A549 treated with Mapracorat at 1 μM for 4 hours (cell line): ENCODE results near the gene DFFB. TPM values are rescaled to one million over a fixed set of nuclear protein-coding genes. Genes with fewer than 3 reads are reported as not detected.

Source experiments
- total RNA-seq: library from RNA; stranded (reverse); fragments of 200-300 nt; extraction: Qiagen RNA extraction; gene quantifications from 5 replicates; pipeline ENCODE4 v1.2.3, GENCODE V29; 2022

The DFFB gene, protein sequence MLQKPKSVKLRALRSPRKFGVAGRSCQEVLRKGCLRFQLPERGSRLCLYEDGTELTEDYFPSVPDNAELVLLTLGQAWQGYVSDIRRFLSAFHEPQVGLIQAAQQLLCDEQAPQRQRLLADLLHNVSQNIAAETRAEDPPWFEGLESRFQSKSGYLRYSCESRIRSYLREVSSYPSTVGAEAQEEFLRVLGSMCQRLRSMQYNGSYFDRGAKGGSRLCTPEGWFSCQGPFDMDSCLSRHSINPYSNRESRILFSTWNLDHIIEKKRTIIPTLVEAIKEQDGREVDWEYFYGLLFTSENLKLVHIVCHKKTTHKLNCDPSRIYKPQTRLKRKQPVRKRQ
- total RNA-seq = 2.4 to 4.4 TPM (median 3.8 TPM) in 5 replicates

DNA sequence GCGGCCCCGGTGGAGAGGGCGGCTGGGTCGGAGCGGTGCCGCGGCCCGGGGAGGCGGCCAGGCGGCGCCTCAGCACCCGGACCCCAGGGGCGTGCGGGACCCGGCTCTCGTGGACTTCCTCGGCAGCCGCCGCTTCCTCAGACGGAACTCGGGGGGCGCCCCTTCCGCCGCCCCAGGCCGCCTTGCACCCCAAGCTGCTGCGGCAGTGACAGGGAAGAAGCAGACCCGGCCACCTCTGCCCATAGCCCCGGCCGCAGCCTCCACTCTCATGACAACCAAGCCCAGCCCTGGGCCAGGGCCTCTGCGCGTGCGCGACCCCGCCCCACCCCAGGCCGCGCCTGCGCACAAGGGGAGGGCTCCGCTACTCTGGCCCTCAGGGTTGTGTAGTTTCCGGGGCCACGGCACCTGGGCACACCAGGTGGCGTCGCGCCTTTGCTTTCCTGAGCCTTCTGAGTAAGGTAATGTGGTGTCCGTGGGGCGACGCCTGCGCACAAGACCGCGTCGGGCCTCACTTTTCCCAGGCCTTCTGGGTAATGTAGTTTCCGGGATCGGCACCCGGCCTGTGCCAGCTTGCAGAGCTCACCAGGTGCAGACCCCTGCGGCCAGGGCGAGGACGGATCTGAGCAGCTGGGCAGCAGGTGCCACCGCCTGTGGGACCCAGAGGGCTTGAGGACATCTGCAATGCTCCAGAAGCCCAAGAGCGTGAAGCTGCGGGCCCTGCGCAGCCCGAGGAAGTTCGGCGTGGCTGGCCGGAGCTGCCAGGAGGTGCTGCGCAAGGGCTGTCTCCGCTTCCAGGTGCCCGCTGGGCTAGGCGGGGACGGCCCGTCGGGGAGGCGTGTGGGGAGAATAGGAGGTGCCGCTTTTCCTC is at the start of gene DFFB, which contains the start of gene CEP104:
DFFB (plus strand) TSS at position 554 of the 868 bp plus-strand sequence; CDS start at position 682, 128 bp downstream.
CEP104 (minus strand) TSS at position 289 of the 868 bp plus-strand sequence. CDS start 4,804 bp downstream, outside the sequence.

DNA sequence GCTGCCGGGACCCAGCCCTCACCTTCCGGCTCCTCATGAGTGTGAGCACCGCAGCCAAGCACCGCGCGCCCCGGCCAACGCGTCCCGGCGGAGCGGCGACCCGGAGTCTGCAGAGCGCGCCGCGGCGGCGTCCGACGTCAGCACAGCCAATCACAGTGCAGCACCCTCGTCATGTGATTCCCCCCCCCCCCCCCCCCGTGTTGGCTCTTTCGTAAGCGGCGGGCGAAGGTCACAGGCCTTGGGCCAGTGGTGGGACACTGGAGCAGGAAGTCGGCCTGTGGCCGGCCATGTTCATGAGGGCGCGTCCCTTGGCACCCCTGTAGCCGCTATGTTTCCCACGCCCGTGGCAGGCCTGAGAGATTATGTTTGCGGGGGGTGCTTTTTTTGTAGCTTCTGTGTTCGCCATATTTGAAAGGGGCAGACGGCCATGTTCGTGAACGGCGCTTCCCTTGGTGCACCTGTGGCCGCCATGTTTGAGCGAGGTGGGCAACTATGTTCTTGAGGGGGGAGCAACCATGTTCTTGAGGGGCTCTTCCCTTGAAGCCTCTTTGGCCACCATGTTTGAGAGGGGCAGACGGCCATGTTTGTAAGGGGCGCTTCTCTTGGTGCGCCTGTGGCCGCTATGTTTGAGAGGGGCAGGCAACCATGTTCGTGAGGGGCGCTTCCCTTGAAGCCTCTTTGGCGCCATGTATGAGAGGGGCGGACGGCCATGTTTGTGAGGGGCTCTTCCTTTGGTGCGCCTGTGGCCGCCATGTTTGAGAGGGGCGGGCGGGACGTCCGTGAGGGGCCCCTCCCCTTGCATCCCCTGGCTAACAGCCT is 43.1 kb downstream of the DFFB start, which contains the start of gene C1orf174:
C1orf174 (minus strand) TSS at position 123 of the 819 bp plus-strand sequence; CDS start at position 37, 86 bp downstream.

Other genes with a start within 250 kb of the DFFB start
- gene MEGF6, start 246.0 kb upstream of the DFFB start, total RNA-seq = 6.8 to 11.8 TPM (median 8.4 TPM) in 5 replicates
- gene TPRG1L, start 232.5 kb upstream of the DFFB start, total RNA-seq = 25.6 to 30.8 TPM (median 29.0 TPM) in 5 replicates
- 16.5 to 20.7 TPM (median 18.8 TPM) in 5 replicates for gene WRAP73, start 207.4 kb upstream of the DFFB start, total RNA-seq
- gene TP73, start 205.0 kb upstream of the DFFB start, total RNA-seq = 0.59 to 0.87 TPM (median 0.75 TPM) in 5 replicates
- not detected in 5 replicates for gene CCDC27, start 105.0 kb upstream of the DFFB start, total RNA-seq
- gene SMIM1, start 84.7 kb upstream of the DFFB start, total RNA-seq = 0.52 to 2.6 TPM (median 1.4 TPM) in 5 replicates
- 31.0 to 34.2 TPM (median 33.2 TPM) in 5 replicates for gene LRRC47, start 61.0 kb upstream of the DFFB start, total RNA-seq
- 13.9 to 17.3 TPM (median 15.1 TPM) in 5 replicates for gene CEP104, start 265 bp upstream of the DFFB start, total RNA-seq
- gene C1orf174, start 42.8 kb downstream of the DFFB start, total RNA-seq = 21.0 to 25.6 TPM (median 24.7 TPM) in 5 replicates